Epithelial cell of proximal tubule (primary cell): ENCODE measurements around the gene AMER2. TPM values are rescaled to one million over a fixed set of nuclear protein-coding genes. Genes with fewer than 3 reads are reported as not detected.

Source experiments
- DNase-seq: peaks from one replicate; pipeline ENCODE4 v3.0.0-alpha.2; 2011; ENCODE audit warnings: low read depth
- H3K4me3 ChIP-seq: 2 replicates; pipeline ENCODE4 v1.5.1; 2011; ENCODE audit warnings: low read depth, mild to moderate bottlenecking, low read length
- total RNA-seq: library from RNA; depleted of rRNA; stranded (reverse); fragments of >200 nt; gene quantifications from 2 replicates; pipeline ENCODE4 v1.2.3, GENCODE V29; 2015
- TF ChIP-seq, protein P1 (sequence below): conservative IDR thresholded peaks from 2 replicates; pipeline ENCODE4 v1.5.1; 2012; ENCODE audit warnings: low read depth, mild to moderate bottlenecking, low read length

AMER2 gene
- total RNA-seq, 1 donor from 2014 or later: 0.29 TPM

DNA sequence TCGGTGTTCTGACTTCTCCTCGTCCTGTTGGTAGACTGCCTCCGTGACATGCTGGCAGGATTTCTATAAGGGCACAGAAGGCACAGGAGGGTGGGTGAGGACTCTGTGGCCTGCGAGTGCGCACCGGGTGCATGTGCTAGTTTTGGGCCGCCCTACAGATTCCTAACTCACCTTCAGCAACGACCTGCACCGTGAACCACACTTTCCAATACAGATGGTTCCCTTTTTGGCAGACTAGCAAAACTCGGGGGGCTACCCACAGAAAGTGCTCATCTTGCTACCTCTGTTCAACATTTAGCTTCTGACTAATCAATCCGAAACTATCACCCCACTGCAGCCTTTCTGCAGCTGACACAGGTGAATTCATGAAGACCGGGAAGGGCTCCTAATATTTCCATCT lies 14.1 kb upstream of the AMER2 start:
- DNase-seq: no peak
- TF ChIP-seq, protein P1, sequence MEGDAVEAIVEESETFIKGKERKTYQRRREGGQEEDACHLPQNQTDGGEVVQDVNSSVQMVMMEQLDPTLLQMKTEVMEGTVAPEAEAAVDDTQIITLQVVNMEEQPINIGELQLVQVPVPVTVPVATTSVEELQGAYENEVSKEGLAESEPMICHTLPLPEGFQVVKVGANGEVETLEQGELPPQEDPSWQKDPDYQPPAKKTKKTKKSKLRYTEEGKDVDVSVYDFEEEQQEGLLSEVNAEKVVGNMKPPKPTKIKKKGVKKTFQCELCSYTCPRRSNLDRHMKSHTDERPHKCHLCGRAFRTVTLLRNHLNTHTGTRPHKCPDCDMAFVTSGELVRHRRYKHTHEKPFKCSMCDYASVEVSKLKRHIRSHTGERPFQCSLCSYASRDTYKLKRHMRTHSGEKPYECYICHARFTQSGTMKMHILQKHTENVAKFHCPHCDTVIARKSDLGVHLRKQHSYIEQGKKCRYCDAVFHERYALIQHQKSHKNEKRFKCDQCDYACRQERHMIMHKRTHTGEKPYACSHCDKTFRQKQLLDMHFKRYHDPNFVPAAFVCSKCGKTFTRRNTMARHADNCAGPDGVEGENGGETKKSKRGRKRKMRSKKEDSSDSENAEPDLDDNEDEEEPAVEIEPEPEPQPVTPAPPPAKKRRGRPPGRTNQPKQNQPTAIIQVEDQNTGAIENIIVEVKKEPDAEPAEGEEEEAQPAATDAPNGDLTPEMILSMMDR: no peak
- no peak overlapping the region for H3K4me3 ChIP-seq

DNA sequence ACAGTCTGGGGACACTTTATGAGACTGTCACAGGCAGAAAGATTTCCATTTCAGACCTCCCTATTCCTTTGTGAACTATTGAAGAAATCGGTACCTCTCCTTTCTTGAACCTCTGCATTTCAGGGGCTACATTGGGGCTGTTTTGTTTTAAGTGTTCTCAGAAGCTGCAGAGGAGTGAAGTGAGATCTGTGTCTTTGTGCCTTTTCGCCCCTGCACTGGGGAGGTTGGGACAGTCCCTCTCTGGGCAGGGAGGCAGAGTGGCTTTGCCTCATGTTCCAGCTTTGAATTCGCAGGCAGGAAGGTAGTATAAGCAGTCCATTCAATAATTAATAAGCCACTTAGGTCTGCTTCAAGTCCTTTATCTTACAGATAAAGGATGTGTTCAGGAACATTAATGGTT lies 9.5 kb upstream of the AMER2 start:
- TF ChIP-seq, protein P1: no peak
- no peak overlapping the region for H3K4me3 ChIP-seq
- DNase-seq: no peak

DNA sequence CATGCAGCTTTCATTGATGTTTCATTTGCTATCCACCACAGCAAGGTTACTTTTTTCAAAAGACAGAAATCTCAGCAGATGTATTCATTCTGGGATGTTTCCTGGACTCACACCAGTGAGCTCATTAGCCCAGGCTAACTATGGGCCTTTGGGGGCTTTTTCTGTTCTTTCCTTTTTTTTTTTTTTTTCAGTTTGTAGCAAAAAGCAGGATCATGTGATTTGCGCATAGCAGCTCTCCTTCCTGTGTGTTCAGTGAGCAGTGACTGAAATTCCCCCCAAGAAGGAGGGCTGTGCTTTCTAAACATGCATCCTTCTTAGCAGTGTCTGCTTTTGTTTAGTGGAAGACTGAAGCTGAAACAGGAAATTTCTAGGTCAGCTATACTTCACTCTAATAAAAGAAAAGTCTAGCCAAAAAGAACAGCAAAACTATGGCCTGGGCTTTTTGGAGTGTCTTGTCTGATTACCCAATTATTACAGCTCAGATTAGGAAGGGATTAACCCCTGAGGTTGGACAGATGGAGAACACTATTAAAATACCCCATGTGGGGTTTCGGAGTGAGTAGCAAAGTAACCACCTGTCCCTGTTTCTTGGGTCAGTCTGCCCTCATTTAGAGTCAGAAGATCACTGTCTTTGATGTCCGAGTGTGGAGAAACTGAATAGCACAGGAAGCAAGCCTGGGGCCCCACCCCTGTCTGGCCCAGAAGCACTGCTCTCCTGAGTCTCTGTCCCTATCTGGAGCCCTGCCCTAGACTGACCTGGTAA lies 8.9 kb upstream of the AMER2 start:
- no peak overlapping the region for H3K4me3 ChIP-seq
- TF ChIP-seq, protein P1: no peak
- DNase-seq: no peak

DNA sequence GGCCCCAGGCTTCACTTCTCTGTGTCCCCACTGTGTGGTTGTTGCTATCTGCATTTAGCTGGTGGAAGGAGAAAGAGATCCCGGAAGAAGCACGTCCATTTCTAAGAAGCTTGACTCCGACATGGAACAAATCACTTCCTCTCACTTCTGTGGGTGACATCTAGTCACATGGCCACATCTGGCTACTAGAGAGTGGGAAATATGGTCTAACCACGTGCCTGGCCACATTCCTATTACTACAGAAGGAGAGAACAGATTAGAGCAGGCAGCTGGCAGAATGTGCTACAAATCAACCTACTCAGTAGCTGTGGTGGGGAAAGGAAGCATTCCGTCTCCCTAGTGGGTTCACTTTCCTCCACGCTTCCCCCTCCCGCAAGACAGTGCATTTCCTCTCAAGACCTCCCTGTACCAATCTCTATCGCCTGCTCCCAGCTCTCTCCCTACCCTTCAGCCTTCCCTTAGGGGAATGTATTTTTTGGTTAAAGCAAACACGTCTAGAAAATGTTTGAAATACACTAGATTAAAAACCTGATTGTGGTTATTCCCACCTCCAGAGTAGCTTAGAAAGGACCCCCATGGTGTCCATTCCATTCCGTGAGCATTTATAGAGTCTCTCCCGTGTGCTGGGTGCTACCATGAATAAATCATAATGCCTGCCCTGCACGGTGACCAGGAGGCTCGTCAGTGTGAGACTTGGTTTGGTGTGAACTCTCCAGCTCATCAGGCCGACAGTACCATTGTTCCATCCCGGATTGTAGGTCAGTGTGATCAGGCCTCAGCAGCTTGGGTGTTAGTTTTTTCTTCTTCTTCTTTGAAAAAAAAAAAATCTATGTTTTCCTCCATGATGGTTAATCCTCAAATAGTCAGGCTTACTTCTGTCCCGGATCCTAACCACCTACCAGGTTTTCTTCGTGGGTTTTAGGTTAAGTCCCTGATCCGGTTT lies 8.0 kb upstream of the AMER2 start:
- TF ChIP-seq, protein P1: no peak
- no peak for DNase-seq
- no peak overlapping the region for H3K4me3 ChIP-seq

DNA sequence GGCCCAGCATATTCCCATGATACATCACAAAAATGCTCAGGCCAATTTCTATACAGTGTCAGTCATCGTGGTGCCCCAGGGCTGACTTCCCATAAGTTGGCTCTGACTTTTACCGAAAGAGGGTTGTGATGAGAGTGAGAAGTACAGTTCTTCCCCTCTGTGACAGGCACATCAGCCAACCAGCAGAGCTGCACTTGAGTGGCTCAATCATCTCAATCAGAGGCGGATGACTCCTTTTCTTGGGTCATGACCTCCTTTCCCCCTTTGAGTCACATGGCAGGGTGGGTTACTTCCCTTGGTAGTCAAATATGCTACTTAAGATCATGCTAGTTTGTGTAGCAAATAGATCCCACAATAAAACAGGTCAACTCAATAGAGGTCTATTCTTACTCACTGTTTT lies 6.9 kb upstream of the AMER2 start:
- no peak for DNase-seq
- TF ChIP-seq, protein P1: no peak
- H3K4me3 ChIP-seq: no peak overlapping the region

DNA sequence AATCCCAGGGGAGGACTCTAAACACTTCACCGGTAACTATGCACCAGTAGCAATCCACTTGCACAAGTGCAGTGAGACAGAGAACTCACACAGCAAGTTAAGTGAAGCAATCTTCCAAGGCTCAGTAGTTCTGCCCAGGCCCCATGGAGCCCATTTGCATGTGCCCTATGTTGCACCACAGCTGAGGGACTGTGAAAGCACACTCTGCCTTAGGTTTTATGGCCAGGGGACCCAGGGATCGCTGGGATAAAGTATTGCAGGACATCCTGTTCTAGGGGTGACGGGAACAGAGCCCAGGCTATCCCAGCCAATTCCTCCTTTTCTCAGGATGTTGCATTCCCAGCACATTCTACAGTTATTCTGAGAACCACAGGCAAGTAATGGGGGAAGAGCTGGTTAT lies 6.0 kb upstream of the AMER2 start:
- no peak overlapping the region for H3K4me3 ChIP-seq
- TF ChIP-seq, protein P1: no peak
- no peak for DNase-seq
